Activated gamma-delta T cell treated with Interleukin-2 at 50 U/mL for 16 hours (primary cell): ENCODE results near the gene PLEKHH1.

Experiments
- DNase-seq: peaks from one replicate; pipeline ENCODE4 v3.0.0-alpha.2; 2020

PLEKHH1 gene

DNA sequence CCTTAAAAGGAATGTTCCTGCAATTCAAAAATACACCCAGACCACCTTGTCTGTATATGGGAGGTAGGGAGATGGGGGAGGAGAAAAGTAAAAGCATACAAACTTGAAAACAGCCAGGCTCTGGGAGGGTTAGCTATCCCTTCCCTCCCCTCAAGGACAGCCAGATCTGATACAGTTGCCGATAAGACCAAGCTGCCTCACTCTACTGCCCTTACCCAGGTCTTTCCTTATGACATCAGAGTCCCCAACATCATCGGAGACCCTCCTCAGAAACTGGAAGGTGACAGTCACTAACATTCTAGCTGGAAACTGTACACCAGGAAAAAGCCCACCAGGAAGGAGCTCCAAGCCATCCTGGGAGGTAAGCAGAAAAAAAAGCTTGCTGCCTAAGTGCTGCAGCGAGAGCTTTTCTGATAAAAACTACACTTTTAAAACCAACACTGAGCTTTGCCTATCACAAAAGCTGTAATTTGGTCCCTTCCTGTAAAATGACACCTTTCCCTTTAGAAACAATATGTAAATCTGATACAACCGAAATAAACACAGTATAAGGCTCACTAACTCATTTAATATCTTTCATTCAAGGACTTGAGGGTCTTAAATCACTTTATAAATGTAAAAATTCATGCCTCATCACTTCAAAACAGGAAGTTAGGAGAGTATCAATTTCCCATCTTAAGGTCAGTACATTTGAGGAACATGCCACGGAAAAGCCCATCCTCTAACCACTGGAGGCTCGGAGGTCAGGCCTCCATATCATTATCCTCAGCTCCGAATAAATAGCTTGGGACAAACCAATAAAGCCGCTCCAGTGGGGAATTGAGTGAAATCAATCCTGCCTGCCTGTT lies 20.4 kb upstream of the PLEKHH1 start:
- DNase-seq, result no peak

- no peak for DNase-seq
Observed at GRCh38 chr14:67513631-67514108, 19.4 kb upstream of the PLEKHH1 start.

- no peak for DNase-seq
Observed at GRCh38 chr14:67514203-67514607, 18.9 kb upstream of the PLEKHH1 start.

- peak; percentile 23 for DNase-seq
Observed at GRCh38 chr14:67514650-67515385, 18.3 kb upstream of the PLEKHH1 start.

GRCh38 chr14:67515386-67516079 lies 17.6 kb upstream of the PLEKHH1 start:
- peak; percentile 30 for DNase-seq

- no peak for DNase-seq
Observed at GRCh38 chr14:67516676-67517075, 16.4 kb upstream of the PLEKHH1 start.

- DNase-seq, result no peak
Observed at GRCh38 chr14:67517083-67517482, 16.0 kb upstream of the PLEKHH1 start.

DNA sequence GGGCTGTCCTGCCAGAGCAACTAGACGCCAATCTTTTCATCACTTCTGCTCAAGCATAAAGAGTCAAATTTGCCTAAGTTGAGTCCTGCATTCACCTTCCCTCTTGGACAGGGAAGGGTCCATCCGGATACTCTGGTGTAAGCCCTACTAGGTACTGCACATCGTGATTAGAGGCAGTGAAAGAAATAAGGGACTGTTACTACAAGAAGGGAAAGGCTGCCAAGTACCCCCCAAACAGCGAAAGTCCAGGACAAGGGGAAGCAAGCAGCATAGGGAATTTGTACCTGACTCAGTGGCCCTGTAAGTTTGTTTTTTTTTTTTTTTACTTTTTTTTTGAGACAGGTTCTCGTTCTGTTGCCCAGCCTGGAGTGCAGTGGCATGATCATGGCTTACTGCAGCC lies 13.7 kb upstream of the PLEKHH1 start:
- DNase-seq, result no peak

DNA sequence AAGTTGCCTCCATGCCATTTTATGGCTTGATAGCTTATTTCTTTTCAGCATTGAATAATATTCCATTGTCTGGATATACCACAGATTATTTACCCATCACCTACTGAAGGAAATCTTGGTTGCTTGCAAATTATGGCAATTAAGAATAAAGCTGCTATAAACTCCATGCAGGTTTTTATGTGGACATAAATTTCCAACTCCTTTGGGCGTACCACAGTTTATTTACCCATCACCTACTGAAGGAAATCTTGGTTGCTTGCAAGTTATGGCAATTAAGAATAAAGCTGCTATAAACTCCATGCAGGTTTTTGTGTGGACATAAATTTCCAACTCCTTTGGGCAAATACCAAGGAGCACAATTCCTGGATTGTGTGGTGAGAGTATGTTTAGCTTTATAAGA lies 12.6 kb upstream of the PLEKHH1 start:
- DNase-seq, result no peak

DNA sequence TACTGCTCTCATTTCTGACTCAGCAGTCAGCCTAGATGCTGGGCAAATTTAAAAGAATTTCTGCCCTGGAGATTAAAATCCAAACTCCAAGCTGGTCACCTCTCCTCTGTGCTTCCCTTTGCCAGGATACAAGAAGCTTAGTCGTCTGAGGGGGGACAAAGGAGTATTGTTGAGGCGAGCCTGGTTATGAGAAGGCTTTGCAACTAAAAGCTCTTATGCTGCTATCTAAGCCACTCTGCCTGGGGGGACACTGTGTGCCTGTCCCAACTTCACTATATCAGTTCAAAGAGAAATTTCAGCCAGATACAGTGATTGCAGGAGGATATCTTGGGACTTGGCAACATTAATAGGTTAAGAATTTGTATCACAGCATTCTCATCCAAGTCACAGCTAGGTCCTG lies 10.8 kb upstream of the PLEKHH1 start:
- no peak for DNase-seq

DNA sequence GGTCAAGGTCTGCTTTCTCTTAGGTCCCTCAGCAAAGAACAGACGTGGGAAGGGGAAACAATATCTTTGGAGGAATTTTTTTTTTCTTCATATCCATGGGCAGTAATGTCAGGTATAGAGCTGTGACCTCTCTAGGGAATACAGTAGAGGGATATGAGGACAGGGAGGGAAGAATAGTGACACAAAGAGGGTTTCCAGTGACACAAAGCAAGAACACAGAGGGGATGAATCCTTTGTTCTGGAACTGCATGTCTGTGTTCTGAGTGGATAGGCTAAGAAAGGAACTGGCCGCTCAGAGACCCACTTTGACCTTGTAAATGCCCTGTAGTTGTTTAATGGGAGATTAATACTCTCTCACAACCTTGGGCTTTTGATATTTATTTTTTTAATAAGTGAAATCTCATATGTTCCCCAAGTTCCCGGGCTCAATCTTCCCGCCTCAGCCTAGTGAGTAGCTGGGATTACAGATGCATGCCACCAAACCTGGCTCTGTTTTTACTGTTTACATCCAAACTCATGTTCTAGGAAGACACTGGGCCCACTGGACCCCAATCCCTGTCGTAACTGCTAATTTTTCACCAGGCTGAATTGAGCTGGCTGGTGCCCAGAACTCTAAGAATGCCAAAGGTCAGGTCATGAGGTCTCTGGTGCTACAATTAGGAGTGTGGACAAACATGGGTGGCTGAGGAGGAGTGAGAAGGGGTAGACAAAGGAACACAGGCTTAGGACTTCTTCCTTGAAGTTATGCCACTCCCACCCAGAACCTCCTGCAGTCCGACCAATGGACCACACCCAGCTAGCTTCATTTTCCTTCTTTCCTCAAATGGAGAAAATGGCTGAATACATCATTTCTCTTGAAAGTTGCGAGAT lies 9.1 kb upstream of the PLEKHH1 start:
- no peak for DNase-seq

DNA sequence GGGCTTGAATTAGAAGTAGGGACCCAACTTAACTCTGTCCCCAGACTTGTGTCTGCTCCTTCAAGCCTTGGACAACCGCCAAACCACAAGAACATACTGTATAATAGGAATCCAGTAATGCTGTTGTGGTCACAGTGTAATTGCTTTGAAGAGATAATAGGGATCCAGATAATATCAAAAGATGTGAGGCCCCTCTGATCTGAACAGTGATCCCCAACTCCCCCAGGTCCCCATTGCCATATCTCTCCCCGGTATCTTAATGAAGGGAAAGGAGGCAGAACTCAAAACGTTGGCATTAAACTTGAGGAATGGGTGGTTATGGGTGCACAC lies 8.5 kb upstream of the PLEKHH1 start:
- DNase-seq, result no peak

- no peak for DNase-seq
Observed at GRCh38 chr14:67525389-67525788, 7.7 kb upstream of the PLEKHH1 start.

DNA sequence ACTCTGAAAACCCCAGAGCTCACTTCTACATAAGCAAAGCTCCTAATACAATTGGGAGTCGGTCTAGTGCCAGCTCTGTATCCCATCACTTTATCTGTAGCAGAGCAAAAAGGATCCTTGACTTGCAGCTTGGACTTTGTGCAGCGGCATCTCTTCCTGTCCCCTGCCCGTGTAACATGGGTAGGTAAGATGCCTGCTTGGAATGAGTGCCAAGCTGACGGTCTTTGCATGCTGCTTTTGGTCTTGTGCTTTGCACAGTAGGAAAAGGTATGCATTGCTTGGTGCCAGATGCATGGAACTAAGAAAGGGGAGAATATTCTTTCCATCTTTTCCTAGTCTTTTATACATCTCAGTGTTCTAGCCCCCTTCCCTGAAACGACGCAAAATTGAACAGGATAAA lies 6.9 kb upstream of the PLEKHH1 start:
- DNase-seq, result no peak

DNA sequence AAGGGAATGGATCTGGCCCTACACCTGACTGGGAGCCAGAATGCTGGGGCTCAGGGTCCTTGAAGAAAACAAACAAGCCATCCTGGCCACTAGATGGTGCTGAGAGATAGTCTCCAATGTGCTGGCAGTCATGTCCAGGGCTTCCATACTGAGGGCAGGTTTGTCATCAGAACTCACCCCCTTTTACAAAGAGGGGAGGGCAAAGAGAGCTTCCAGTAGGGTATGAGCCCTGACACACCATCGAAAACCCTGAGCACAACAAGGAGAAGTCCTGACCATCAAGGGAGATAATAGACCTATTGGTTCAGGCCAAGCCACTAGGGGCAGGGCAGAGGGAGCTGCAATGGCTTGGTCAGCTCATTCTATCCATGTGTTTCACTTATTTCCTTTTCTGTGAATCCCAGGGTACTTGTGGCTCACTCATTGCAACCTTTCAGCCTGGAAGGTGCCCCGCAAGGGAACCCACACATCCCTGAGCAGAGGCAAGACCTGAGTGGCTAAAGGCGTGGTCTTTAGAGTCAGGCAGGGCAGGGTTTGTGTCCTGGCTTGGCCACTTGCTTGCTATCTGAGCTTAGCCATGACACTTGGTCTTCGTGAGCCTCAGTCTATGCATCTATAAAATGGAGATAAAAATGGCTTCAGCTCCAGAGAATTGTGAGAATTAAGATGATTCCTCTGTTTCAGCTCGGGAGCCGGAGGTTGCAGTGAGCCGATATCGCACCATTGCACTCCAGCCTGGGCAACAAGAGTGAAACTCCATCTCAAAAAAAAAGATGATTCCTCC lies 6.2 kb upstream of the PLEKHH1 start:
- peak; percentile 38 for DNase-seq

DNA sequence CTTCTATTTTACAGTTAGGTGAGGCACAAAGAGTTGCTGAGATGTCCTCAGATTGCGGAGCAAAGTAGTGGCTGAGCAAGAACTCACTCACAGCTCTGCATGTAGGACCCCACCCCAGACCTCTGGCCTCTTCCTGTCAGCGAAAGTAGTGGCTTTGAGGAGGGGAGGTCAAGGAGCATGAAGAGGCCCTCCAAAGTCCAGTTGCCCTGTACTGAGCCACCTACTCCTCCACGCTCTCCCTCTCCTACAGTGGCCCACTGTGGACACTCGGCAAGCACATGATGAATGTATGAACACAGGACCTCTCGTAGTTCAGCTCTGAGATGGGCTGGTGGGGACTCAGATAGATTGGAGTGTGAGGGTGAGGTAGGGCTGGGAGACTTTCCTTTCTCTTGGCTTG lies 5.3 kb upstream of the PLEKHH1 start:
- DNase-seq, result no peak

GRCh38 chr14:67528276-67528675 lies 4.8 kb upstream of the PLEKHH1 start:
- no peak for DNase-seq

DNA sequence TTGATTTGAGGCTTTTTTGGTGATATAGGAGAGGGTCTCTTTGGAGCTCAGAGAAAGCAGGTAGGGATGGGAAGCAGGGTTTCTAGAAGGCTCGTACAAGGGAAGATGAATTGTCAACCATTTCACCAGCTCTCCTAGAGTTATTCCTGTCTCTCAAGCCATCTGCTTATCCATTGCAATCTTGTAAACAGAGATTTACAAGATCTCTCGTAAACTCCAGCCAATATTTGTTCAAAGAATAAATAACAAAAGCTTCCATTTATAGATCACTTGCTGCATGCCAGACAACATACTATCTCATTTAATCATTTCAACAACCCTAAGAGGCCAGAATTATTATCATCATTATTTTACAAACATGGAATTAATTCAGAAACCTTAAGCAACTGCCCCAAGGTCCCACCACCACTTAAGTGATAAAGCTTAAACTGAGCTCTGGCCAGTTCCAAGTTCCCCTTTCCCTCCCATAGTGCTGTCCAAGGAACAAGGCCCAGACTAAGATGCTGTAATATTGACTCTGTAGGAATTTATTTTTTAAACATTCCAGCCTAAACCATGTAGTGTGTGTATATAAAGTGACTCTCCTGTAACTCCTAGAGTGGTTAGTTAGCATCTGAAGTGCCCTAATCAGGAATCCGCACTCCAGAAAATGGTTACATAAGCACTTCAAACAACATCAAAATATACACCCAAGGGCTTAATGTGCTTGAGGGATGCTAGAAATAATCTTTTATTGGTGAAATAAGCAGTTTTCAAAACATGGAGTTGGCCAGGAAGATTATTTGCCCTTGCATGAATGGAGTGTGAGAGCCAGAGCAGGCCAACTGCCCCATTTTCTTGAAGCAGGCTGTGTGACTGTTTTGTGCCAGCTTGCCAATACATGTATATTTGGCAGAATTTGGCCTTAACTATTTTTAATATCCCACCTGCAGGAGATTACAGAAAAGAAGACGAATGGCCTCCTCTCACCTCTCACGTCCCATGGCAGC lies 2.8 kb upstream of the PLEKHH1 start:
- no peak for DNase-seq

DNA sequence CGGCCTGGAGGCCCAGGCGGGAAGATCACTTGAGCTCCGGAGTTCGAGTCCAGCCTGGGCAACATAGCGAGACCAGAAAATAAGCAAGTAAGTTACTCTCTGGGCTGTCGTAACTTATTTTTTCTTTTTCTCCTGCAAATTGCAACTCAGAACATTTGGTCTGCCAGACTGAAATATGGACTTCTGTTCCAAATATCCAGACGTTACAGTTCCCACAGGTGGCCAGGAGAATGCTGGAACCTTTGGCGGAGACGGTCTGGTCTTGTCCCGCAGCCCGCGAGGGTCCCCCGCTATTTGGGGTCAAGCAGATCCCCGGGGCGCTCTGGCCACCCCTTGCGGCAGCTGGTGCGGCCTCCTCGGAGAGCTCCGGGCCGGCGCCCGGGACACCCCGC lies 488 bp upstream of the PLEKHH1 start:
- no peak for DNase-seq

- DNase-seq, result no peak
Observed at GRCh38 chr14:67533754-67534085, 630 bp downstream of the PLEKHH1 start.

- no peak for DNase-seq
Observed at GRCh38 chr14:67536087-67536486, 3.0 kb downstream of the PLEKHH1 start.
